Measurements from ENCODE around the gene GALNTL6.
"Not testable (repeated sequence)": the region's sequence is repeated elsewhere in the genome, so short reads cannot be mapped to it uniquely, and the experiment has no call there.

The GALNTL6 gene

GRCh38 chr4:172945611-172946010, 1132.4 kb downstream of the GALNTL6 start:
- DNase-seq (ENCODE audit: insufficient read length, low spot score) (no peak), FAIRE-seq (no peak)
- no peak for TF ChIP-seq POLR2A (IDR thresholded peaks at IDR 0.05; ENCODE audit: low read depth, low read length)

DNA sequence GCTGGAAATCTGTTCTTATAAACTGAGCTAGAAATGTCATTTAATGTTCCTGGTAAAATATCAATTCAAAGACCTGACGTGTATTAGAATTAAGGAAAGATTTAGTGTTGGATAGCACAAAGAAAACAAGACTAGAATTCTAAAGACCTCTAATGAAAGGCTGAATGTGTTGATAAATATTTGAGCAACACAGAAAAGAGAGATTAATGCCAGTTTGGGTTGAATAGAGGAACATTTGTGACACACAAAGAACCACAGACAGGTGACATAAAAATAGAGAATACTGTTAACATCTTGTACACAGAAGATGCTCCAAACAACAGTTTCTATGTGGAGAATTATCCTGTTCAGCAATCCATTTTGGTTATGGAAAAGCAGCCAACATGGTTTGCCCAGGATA, 1133.3 kb downstream of the GALNTL6 start:
- FAIRE-seq, result no peak
- TF ChIP-seq POLR2A (IDR thresholded peaks at IDR 0.05; ENCODE audit: low read depth, low read length), result no peak
- no peak for DNase-seq (ENCODE audit: insufficient read length, low spot score)

GRCh38 chr4:172947594-172947993, 1134.4 kb downstream of the GALNTL6 start:
- FAIRE-seq (no peak), DNase-seq (ENCODE audit: insufficient read length, low spot score) (no peak)
- no peak for TF ChIP-seq POLR2A (IDR thresholded peaks at IDR 0.05; ENCODE audit: low read depth, low read length)

DNA sequence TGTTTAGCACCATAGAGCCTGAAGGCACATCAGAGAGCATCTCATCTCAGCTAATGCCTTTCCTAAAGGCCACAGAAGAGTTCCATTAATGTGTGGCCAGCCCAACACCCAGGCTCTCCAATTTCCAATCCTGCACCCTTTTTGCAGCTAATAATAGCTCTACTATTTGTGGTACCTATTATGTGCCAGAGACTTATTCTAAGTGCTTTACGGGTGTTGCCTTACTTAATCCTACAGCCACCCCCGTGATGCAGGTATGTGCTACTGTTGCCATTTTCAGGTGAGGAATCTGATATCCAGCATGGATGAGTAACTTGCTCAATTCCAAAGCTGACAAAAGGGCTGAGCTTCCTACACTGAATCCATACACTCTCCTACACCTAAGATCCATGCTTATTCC, 1137.8 kb downstream of the GALNTL6 start:
- TF ChIP-seq POLR2A (IDR thresholded peaks at IDR 0.05; ENCODE audit: low read depth, low read length), result no peak
- no peak for DNase-seq (ENCODE audit: insufficient read length, low spot score)
- FAIRE-seq, result no peak

DNA sequence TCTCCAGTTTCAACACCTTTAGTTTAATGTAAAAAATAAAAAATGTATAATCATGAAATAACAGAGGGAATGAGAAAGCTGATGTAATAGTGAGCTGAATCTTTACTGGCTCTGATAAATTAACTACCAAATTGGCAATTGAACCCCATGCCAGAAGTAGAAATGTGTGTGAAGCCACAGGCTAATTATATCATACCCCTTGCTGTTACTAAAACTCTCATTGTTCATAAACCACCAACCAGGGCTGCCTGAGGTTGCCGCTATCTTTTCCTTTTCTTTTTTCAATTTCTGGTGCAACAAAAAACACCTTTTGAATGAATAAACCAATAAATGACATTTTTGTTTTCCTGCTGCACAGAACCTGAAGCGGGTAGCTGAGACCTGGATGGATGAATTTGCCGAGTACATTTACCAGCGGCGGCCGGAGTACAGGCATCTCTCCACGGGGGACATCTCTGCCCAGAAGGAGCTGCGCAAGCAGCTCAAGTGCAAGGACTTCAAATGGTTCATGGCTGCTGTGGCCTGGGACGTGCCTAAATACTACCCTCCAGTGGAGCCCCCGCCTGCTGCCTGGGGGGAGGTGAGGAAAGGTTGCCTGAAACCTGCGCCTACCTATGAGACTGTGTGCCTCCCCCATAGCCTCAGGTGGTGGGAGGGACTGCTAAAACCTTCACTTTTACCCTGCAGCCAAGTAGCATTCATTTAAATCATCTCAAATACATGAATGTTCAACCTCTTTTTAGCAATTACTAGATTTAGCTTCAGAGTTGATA, 1138.7 kb downstream of the GALNTL6 start:
- no peak for DNase-seq (ENCODE audit: insufficient read length, low spot score)
- no peak for FAIRE-seq
- TF ChIP-seq POLR2A (IDR thresholded peaks at IDR 0.05; ENCODE audit: low read depth, low read length), result no peak

- TF ChIP-seq POLR2A (IDR thresholded peaks at IDR 0.05; ENCODE audit: low read depth, low read length), result no peak
- no peak for FAIRE-seq
- no peak for DNase-seq (ENCODE audit: insufficient read length, low spot score)
These were observed 1140.8 kb downstream of the GALNTL6 start for GRCh38 chr4:172953896-172954568.

DNA sequence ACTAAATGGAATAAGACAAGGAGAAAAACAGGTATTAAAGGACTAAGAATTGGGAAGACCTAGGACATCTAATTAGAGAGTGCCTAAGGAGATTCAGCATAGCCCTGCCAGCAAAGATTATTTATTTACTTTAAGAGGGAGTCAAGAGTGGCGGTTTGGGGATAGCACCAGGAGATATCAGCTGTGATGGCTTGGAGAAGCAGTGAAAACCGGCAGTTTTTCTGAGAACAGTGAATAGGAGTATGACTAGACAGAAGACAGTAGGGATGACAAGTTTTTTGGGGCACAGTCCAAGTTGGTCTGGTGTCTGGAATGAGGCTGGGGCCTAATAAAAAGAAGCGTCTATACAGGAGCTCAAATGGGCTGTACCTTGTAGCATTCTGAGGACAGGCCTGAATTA, 1143.1 kb downstream of the GALNTL6 start:
- not testable (repeated sequence) for DNase-seq (ENCODE audit: insufficient read length, low spot score); FAIRE-seq

- DNase-seq (ENCODE audit: insufficient read length, low spot score) (no peak), FAIRE-seq (no peak)
- TF ChIP-seq POLR2A (IDR thresholded peaks at IDR 0.05; ENCODE audit: low read depth, low read length), result no peak
These were observed 1144.0 kb downstream of the GALNTL6 start for GRCh38 chr4:172957216-172957615.

- no peak for TF ChIP-seq POLR2A (IDR thresholded peaks at IDR 0.05; ENCODE audit: low read depth, low read length)
- DNase-seq (ENCODE audit: insufficient read length, low spot score), result no peak
- FAIRE-seq, result no peak
These were observed 1149.6 kb downstream of the GALNTL6 start for GRCh38 chr4:172962564-172963353.

DNA sequence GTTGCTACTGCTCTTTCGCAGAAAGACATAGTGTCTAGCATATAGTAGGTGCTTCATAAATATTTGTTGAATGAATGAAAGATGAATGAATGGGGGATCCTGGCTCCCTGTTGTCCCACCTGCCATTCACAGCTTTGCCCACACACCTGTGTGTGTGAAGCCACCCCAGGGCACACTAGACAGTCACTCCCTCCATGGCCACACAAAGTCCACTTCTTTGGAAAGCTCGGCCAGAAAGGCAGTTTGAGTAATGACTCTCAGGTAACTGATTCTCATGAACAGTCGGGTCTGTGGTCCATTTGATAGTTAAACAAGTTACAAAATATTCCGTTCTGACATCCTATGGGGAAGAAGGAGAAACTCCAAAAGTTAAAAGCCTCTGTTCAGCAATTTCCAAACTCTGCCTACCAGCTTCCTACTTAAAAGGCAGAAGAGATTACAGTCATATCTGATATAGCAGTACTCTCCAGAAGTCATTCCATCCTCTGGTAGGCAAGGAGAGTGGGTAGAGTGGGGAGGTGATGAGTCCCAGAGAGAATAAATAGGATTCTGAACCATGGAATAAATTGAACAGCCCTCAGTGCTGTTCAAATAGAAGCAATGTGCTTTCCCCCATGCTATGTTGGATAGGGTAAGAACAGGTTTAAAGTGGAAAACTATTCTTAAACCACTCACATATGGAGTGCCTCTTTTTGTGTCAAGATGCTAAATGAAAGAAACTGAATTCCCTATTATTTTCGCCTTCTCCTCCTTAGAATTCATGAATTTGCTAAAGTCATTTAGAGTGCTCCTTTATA, 1150.5 kb downstream of the GALNTL6 start:
- FAIRE-seq, result no peak
- TF ChIP-seq POLR2A (IDR thresholded peaks at IDR 0.05; ENCODE audit: low read depth, low read length), result no peak
- DNase-seq (ENCODE audit: insufficient read length, low spot score), result no peak

DNA sequence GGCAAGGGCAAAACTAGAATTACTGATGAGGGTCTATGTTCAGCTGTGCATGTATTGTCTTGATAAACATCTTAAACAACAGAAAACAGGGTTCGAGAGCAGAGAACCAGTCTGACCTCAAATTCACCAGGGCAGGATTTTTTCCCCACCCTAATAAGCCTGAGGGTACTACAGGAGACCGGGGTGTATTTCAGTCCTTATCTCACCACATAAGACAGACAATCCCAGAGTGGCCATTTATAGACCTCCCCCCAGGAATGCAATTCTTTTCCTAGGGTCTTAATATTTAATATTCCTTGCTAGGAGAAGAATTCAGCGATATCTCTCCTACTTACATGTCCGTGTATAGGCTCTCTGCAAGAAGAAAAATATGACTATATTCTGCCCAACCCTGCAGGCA, 1157.0 kb downstream of the GALNTL6 start:
- DNase-seq (ENCODE audit: insufficient read length, low spot score); FAIRE-seq: not testable (repeated sequence)

DNA sequence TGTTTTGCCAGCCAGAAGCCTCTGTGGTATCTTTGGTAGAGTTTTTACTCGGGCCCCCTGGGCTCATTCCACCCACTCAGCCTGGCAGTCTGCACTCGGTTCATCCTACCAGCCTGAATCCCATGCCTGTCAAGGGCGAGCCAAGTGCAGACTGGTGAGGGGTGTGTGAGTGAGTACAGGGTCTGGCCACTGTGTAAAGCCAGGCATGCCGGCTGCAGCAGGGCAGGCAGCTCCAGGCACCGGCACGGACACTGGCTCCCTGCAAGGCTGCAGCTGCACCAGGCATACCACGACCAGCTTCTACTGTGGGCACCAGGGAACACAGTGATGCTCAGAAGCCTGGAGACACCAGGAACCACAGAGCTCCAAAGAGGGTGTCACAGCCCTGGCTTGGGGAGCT, 1161.4 kb downstream of the GALNTL6 start:
- no peak for FAIRE-seq
- TF ChIP-seq POLR2A (IDR thresholded peaks at IDR 0.05; ENCODE audit: low read depth, low read length), result no peak

DNA sequence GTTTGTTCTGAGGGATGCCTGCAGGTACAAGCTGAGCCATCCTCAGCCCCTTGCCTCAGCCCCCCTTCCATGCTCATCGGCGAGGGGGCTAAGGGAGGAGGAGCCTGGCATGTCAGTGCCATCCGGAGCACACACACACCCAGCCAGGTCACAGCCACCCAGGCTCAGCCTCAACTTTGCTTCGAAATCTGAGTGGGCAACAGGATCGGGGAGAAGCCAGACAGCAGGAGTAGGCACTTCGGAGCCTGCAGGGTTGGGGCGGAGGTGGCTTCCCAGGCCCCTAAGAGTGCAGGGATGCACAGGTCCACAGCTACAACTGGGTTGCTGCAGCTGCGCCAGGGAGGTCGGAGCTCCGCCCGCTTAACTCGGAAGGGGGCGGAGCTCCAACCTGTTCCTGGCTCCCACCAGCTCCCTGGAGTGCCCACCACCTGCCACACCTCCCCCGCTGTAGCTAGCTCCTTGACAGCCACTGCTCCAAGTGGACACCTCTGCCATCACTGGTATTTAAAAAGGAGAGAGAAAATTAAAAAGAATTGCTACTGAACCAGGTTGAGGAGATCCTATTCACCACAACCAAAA, 1162.5 kb downstream of the GALNTL6 start:
- no peak for TF ChIP-seq POLR2A (IDR thresholded peaks at IDR 0.05; ENCODE audit: low read depth, low read length)
- DNase-seq (ENCODE audit: insufficient read length, low spot score), result no peak
- no peak for FAIRE-seq

More for the DNA sequence above, 1161.4 kb downstream of the GALNTL6 start:
- DNase-seq (ENCODE audit: insufficient read length, low spot score), result no peak

DNA sequence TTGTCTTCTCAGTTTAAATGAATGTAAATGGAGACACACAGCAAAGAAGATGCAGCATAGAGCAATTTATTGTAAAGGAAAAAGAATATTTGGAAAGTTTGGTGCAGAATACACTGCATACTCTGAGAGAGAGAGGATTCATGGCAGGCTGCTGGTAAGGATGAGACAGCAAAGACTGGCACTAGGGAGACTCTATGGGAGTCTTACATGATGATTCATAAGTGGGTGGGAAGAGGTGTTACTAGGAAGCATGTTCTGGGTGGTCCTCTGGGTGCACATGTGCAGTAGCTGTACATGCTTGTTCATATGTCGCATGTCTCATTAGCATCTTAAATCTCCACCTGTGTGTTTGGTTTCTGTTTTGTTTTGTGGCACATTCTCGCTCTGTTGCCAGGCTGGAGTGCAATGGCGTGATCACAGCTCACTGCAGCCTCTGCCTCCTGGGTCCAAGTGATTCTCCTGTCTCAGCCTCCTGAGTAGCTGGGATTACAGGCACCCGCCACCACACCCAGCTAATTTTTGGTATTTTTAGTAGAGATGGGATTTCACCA, 1164.4 kb downstream of the GALNTL6 start:
- not testable (repeated sequence) for DNase-seq (ENCODE audit: insufficient read length, low spot score); FAIRE-seq

All from H54 (cell line).